Thyroid gland (tissue), 4 donors: ENCODE results near the gene DPP3.

ENCODE experiments used
- POLR2A ChIP-seq, 2 donors: fragments of 450-650 bp; IDR thresholded peaks; one replicate each; pipeline ENCODE4 v1.6.1; 2017; ENCODE audit warnings: antibody characterized with exemption in 2 of 2, mild to moderate bottlenecking in 2 of 2, moderate library complexity in 1 of 2
- TF ChIP-seq, protein P1 (sequence below), 6 experiments: fragments of 200-600 bp in 3 of 6; fragments of 450-650 bp in 3 of 6; sonication (generic) in 3 of 6; IDR thresholded peaks; one replicate each; pipeline ENCODE4 v1.5.1; 2016 to 2019; ENCODE audit warnings: antibody characterized with exemption in 6 of 6, mild to moderate bottlenecking in 2 of 6, inconsistent platforms in 1 of 6, moderate library complexity in 1 of 6

DNA sequence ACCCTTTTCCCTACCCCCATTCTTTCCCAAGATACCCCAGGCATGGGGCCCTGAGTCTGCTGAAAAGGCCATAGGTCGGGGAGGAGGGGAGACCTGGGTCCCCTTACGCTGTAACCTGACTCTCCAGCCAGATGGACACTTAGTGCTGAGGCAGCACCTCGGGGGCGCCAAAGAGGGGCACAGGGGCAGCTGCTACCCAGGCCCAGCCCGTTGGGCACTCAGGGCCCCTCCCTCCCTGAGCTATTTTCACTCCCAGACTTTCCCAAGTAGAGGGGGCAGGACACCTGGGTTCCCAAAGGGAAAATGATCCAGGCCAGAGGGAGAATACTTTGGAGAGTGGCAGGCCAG is 67.4 kb downstream of the DPP3 start:
- TF ChIP-seq POLR2A (IDR thresholded peaks at IDR 0.05), result no peak
- TF ChIP-seq, protein P1, sequence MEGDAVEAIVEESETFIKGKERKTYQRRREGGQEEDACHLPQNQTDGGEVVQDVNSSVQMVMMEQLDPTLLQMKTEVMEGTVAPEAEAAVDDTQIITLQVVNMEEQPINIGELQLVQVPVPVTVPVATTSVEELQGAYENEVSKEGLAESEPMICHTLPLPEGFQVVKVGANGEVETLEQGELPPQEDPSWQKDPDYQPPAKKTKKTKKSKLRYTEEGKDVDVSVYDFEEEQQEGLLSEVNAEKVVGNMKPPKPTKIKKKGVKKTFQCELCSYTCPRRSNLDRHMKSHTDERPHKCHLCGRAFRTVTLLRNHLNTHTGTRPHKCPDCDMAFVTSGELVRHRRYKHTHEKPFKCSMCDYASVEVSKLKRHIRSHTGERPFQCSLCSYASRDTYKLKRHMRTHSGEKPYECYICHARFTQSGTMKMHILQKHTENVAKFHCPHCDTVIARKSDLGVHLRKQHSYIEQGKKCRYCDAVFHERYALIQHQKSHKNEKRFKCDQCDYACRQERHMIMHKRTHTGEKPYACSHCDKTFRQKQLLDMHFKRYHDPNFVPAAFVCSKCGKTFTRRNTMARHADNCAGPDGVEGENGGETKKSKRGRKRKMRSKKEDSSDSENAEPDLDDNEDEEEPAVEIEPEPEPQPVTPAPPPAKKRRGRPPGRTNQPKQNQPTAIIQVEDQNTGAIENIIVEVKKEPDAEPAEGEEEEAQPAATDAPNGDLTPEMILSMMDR (IDR thresholded peaks at IDR 0.05), result no peak
